Astrocyte (in vitro differentiated cells and primary cell): ENCODE measurements around the gene SERPINF2. TPM values are rescaled to one million over a fixed set of nuclear protein-coding genes. Genes with fewer than 3 reads are reported as not detected.
A peak's percentile ranks its signal among the peaks of the same experiment; 100 is the strongest.
"Not testable (repeated sequence)": the region's sequence is repeated elsewhere in the genome, so short reads cannot be mapped to it uniquely, and the experiment has no call there.

Source experiments
- DNase-seq: peaks from one replicate; pipeline ENCODE4 v3.0.0-alpha.2; 2010; ENCODE audit warnings: low read depth
- FAIRE-seq: peaks from 2 replicates; lab custom pipeline; 2011; peaks lifted over from hg19 to GRCh38; lab: Jason Lieb, UNC
- H2AFZ ChIP-seq: 2 replicates; pipeline ENCODE4 v1.6.0; 2012; ENCODE audit warnings: low read depth, low read length, inconsistent platforms
- H3K27ac ChIP-seq: 2 replicates; pipeline ENCODE4 v1.5.1; 2011; ENCODE audit warnings: low read depth, low read length, inconsistent platforms
- H3K27me3 ChIP-seq: 2 replicates; pipeline ENCODE4 v1.6.0; 2011; ENCODE audit warnings: low read length, inconsistent platforms; ENCODE audit not compliant: insufficient read depth
- H3K36me3 ChIP-seq: 2 replicates; pipeline ENCODE4 v1.5.1; 2011; ENCODE audit warnings: low read length, inconsistent platforms; ENCODE audit not compliant: insufficient read depth
- H3K4me1 ChIP-seq: 2 replicates; pipeline ENCODE4 v1.5.1; 2011; ENCODE audit warnings: low read length, inconsistent platforms; ENCODE audit not compliant: insufficient read depth
- H3K4me2 ChIP-seq: 2 replicates; pipeline ENCODE4 v1.6.0; 2012; ENCODE audit warnings: low read length, inconsistent platforms
- H3K4me3 ChIP-seq: 2 replicates; pipeline ENCODE4 v1.5.1; 2011; ENCODE audit warnings: low read depth, mild to moderate bottlenecking, low read length, inconsistent platforms; ENCODE audit not compliant: insufficient read depth
- H3K79me2 ChIP-seq: 2 replicates; pipeline ENCODE4 v1.6.0; 2012; ENCODE audit warnings: mild to moderate bottlenecking, low read length, inconsistent platforms; ENCODE audit not compliant: insufficient read depth
- H3K9ac ChIP-seq: 2 replicates; pipeline ENCODE4 v1.6.0; 2012; ENCODE audit warnings: mild to moderate bottlenecking, low read length, inconsistent platforms
- H3K9me3 ChIP-seq: 2 replicates; pipeline ENCODE4 v1.5.1; 2012; ENCODE audit warnings: low read depth, mild to moderate bottlenecking, low read length, inconsistent platforms; ENCODE audit not compliant: insufficient read depth
- H4K20me1 ChIP-seq: 2 replicates; pipeline ENCODE4 v1.6.0; 2012; ENCODE audit warnings: low read length, inconsistent platforms; ENCODE audit not compliant: insufficient read depth
- H3K27ac Mint-ChIP-seq: one replicate; pipeline ENCODE4 v1.8.0; 2021; ENCODE audit warnings: mild to moderate bottlenecking, mixed read lengths; ENCODE audit not compliant: unreplicated experiment
- H3K27me3 Mint-ChIP-seq: one replicate; pipeline ENCODE4 v1.8.0; 2021; ENCODE audit warnings: low read depth, mixed read lengths; ENCODE audit not compliant: unreplicated experiment
- H3K36me3 Mint-ChIP-seq: one replicate; pipeline ENCODE4 v1.8.0; 2021; ENCODE audit warnings: low read depth, mixed read lengths; ENCODE audit not compliant: unreplicated experiment
- H3K4me1 Mint-ChIP-seq: one replicate; pipeline ENCODE4 v1.8.0; 2021; ENCODE audit warnings: low read depth, mixed read lengths; ENCODE audit not compliant: unreplicated experiment
- H3K4me3 Mint-ChIP-seq: one replicate; pipeline ENCODE4 v1.8.0; 2021; ENCODE audit warnings: mild to moderate bottlenecking, moderate library complexity, mixed read lengths; ENCODE audit not compliant: unreplicated experiment
- H3K9me3 Mint-ChIP-seq: one replicate; pipeline ENCODE4 v1.8.0; 2021; ENCODE audit warnings: mild to moderate bottlenecking, mixed read lengths; ENCODE audit not compliant: unreplicated experiment
- EZH2 ChIP-seq: IDR thresholded peaks from 2 replicates; pipeline ENCODE4 v1.6.1; 2012; ENCODE audit warnings: mild to moderate bottlenecking, low read length, inconsistent platforms; ENCODE audit not compliant: insufficient read depth
- total RNA-seq: library from RNA; stranded (reverse); gene quantifications from 2 replicates; pipeline ENCODE4 v1.2.1, GENCODE V29; 2021
- TF ChIP-seq, protein P1 (sequence below): IDR thresholded peaks from 2 replicates; pipeline ENCODE4 v1.5.1; 2011; ENCODE audit warnings: low read depth, mild to moderate bottlenecking, inconsistent platforms, low read length, moderate library complexity; ENCODE audit not compliant: insufficient read depth

The SERPINF2 gene
- total RNA-seq, 1 donor from 2014 or later, result 0.11 TPM

DNA sequence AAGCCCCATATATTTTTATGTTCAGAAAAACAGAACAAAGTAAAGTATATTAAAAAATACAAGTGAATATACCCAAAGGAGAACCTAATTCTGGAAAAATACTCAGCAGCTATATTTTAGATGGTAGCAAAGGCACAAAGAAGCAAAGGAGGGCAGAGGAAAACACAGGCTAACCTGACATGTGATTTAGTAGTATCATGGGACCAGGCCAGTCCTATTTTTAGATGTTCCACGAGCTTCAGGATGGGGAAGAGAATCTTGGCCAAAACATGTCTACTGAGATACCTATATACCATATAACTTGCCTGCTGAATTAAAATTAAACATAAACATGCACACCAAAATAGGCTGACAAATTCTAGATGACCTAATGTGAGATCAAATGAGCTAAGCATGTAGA, 54.1 kb downstream of the SERPINF2 start:
- H3K36me3 ChIP-seq, result peaks cover 3% of the 10 kb centered on the region
- H3K9ac ChIP-seq, result no peak overlapping the region
- no peaks in the 10 kb centered on the region for H3K79me2 ChIP-seq
- peaks cover 7% of the 10 kb centered on the region for H4K20me1 ChIP-seq
- Mint-ChIP-seq H3K27me3 (no peaks in the 10 kb centered on the region), H3K4me1 (peaks cover 6% of the 10 kb centered on the region), H3K27ac (no peak overlapping the region), H3K4me3 (peak overlapping the region; percentile 12), H3K36me3 (peaks cover 2% of the 10 kb centered on the region), H3K9me3 (no peaks in the 10 kb centered on the region)
- DNase-seq (no peak), FAIRE-seq (no peak)
- H3K4me2 ChIP-seq, result no peak overlapping the region
- TF ChIP-seq, protein P1, sequence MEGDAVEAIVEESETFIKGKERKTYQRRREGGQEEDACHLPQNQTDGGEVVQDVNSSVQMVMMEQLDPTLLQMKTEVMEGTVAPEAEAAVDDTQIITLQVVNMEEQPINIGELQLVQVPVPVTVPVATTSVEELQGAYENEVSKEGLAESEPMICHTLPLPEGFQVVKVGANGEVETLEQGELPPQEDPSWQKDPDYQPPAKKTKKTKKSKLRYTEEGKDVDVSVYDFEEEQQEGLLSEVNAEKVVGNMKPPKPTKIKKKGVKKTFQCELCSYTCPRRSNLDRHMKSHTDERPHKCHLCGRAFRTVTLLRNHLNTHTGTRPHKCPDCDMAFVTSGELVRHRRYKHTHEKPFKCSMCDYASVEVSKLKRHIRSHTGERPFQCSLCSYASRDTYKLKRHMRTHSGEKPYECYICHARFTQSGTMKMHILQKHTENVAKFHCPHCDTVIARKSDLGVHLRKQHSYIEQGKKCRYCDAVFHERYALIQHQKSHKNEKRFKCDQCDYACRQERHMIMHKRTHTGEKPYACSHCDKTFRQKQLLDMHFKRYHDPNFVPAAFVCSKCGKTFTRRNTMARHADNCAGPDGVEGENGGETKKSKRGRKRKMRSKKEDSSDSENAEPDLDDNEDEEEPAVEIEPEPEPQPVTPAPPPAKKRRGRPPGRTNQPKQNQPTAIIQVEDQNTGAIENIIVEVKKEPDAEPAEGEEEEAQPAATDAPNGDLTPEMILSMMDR, result no peak
- H3K4me3 ChIP-seq, result no peak overlapping the region
- no peak overlapping the region for H3K27ac ChIP-seq
- no peak overlapping the region for H2AFZ ChIP-seq
- no peaks in the 10 kb centered on the region for H3K27me3 ChIP-seq
- no peaks in the 10 kb centered on the region for H3K4me1 ChIP-seq
- no peaks in the 10 kb centered on the region for H3K9me3 ChIP-seq

DNA sequence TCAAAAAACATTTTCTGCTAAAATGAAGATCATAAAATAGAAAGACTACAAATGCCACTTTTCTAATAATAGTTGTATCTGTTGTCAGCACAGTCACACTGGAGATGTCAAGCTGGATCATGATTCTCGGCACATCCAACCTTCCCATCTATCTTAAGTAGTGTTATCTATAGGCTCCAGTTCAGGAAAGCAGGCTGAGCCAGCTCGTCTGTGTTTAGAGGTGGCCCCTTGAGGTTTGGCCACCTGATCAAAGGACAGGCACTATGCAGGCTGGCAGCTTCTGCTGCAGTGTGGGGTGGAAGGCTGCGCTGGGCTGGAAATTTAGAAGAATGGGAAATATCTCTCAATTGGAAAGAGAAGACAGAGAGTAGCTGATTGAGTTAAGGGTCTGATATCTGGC, 54.7 kb downstream of the SERPINF2 start:
- no peak for FAIRE-seq
- Mint-ChIP-seq H3K36me3 (peaks cover 2% of the 10 kb centered on the region), H3K4me3 (peak overlapping the region; percentile 40), H3K27ac (no peak overlapping the region), H3K4me1 (peaks cover 6% of the 10 kb centered on the region), H3K9me3 (no peaks in the 10 kb centered on the region), H3K27me3 (no peaks in the 10 kb centered on the region)
- H2AFZ ChIP-seq, result no peak overlapping the region
- no peak overlapping the region for H3K27ac ChIP-seq
- no peaks in the 10 kb centered on the region for H3K79me2 ChIP-seq
- H3K4me2 ChIP-seq, result no peak overlapping the region
- H3K4me1 ChIP-seq, result no peaks in the 10 kb centered on the region
- H3K4me3 ChIP-seq, result no peak overlapping the region
- H4K20me1 ChIP-seq, result peaks cover 7% of the 10 kb centered on the region
- TF ChIP-seq, protein P1, result no peak
- no peak for TF ChIP-seq EZH2
- H3K27me3 ChIP-seq, result no peaks in the 10 kb centered on the region
- no peaks in the 10 kb centered on the region for H3K9me3 ChIP-seq
- H3K9ac ChIP-seq, result no peak overlapping the region
- no peak for DNase-seq
- peaks cover 3% of the 10 kb centered on the region for H3K36me3 ChIP-seq

DNA sequence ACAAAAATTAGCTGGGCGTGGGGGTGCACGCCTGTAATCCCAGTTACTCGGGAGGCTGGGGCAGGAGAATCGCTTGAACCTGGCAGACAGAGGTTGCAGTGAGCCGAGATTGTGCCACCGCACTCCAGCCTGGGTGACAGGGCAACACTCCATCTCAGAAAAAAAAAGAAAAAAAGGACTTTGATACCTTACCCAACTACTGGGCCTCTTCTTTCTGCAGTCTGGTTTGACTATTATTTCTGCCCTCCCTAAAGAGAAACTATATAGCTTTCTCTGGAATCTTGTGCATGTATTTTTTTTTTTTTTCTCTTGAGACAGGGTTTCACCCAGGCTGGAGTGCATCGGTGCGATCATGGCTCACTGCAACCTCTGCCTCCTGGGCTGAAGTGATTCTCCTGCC, 55.2 kb downstream of the SERPINF2 start:
- not testable (repeated sequence) for FAIRE-seq

More for the DNA sequence above, 55.2 kb downstream of the SERPINF2 start:
- not testable (repeated sequence) for H3K4me3 ChIP-seq, H3K27me3 Mint-ChIP-seq, H3K27ac Mint-ChIP-seq, DNase-seq, H3K27me3 ChIP-seq, H3K4me3 Mint-ChIP-seq, H3K4me1 Mint-ChIP-seq, H4K20me1 ChIP-seq, H3K4me1 ChIP-seq, H3K27ac ChIP-seq, H3K9me3 ChIP-seq, H3K36me3 Mint-ChIP-seq, H3K79me2 ChIP-seq, H3K36me3 ChIP-seq, H3K9me3 Mint-ChIP-seq, H3K9ac ChIP-seq, H3K4me2 ChIP-seq, H2AFZ ChIP-seq
